NB4 (cell line): ENCODE results near the gene TJAP1.

Experiments used
- DNase-seq: peaks from one replicate; pipeline ENCODE4 v3.0.0; 2010; ENCODE audit warnings: low read depth
- H3K4me3 ChIP-seq: one replicate; pipeline ENCODE4 v1.5.1; 2011; ENCODE audit warnings: mild to moderate bottlenecking, low read depth, low read length, moderate library complexity
- MYC ChIP-seq: IDR thresholded peaks from 2 replicates; pipeline ENCODE4 v1.6.1; 2011; ENCODE audit warnings: low read depth, low read length
- POLR2A ChIP-seq: IDR thresholded peaks from 2 replicates; pipeline ENCODE4 v1.6.1; 2011; ENCODE audit warnings: mild to moderate bottlenecking; ENCODE audit not compliant: insufficient read length; ENCODE audit errors: extremely low read depth
- TF ChIP-seq, protein P1 (sequence below): IDR thresholded peaks from 2 replicates; pipeline ENCODE4 v1.6.1; 2011; ENCODE audit warnings: low read depth, low read length
- TF ChIP-seq, protein P2 (sequence below): IDR thresholded peaks from one replicate; pipeline ENCODE4 v1.5.1; 2012; ENCODE audit warnings: low read depth, low read length

TJAP1 gene

DNA sequence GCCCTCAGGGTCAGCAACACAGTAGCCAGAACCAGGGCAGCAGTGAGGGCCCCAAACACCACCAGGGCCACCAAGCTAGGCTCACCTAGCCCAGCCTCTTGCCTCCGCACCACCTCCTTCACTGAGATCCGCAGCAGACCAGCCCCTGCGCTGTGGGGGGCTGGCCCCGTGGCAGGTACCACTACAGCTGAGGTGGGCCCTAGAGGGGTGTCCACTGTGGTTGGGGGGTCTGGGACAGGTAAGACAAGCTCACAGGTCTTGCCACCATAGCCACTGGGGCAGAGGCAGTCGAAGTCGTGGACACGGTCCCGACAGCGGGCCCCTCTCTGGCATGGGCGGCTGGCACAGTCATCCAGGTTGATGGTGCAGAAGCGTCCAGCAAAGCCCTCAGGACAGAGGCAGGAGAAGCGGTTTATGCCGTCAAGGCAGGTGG, 26.7 kb upstream of the TJAP1 start:
- no peak overlapping the region for H3K4me3 ChIP-seq
- TF ChIP-seq, protein P1, sequence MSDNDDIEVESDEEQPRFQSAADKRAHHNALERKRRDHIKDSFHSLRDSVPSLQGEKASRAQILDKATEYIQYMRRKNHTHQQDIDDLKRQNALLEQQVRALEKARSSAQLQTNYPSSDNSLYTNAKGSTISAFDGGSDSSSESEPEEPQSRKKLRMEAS: no peak
- TF ChIP-seq, protein P2, sequence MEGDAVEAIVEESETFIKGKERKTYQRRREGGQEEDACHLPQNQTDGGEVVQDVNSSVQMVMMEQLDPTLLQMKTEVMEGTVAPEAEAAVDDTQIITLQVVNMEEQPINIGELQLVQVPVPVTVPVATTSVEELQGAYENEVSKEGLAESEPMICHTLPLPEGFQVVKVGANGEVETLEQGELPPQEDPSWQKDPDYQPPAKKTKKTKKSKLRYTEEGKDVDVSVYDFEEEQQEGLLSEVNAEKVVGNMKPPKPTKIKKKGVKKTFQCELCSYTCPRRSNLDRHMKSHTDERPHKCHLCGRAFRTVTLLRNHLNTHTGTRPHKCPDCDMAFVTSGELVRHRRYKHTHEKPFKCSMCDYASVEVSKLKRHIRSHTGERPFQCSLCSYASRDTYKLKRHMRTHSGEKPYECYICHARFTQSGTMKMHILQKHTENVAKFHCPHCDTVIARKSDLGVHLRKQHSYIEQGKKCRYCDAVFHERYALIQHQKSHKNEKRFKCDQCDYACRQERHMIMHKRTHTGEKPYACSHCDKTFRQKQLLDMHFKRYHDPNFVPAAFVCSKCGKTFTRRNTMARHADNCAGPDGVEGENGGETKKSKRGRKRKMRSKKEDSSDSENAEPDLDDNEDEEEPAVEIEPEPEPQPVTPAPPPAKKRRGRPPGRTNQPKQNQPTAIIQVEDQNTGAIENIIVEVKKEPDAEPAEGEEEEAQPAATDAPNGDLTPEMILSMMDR: no peak
- TF ChIP-seq MYC (no peak), POLR2A (no peak)
- no peak for DNase-seq

DNA sequence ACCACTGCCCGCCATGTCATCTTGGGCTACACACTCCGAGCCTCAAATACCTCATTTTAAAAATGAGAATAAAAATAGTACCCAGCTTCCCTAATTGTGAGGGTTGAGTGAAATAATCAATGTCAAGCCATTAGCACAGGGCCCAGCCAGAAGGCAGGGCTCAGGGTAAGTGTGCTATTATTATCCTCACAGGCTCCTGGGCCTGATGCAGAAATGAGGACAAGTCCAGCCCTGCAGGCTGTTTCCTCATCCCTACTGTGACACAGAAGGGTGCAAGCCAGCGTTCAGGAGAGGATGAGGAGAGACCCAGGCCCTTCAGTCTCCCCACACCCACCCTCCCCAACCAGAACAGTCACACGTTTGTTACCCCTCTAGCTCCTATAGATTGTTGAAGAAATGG, 26.0 kb upstream of the TJAP1 start:
- H3K4me3 ChIP-seq: no peak overlapping the region
- TF ChIP-seq, protein P2: no peak
- TF ChIP-seq, protein P1: no peak
- TF ChIP-seq POLR2A: no peak
- no peak for TF ChIP-seq MYC

DNA sequence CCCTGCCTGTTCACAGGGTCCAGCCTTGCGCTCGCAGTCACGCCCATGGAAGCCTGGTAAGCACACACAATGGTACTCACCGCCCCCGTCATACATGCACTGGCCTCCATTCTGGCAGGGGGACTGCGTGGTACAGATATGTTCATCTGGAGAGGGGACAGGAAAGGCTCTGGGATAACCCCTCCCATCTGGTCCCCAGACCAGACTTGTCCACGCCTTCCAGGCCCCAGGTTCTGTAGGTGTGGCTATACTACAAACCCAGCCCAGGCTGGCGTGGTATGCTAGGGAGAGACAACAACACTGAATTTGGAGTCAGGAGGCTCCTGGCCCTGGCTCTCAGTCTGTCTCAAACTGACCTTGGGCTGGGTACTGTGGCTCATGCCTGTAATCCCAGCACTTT, 25.4 kb upstream of the TJAP1 start:
- H3K4me3 ChIP-seq: no peak overlapping the region
- no peak for DNase-seq
- no peak for TF ChIP-seq POLR2A
- no peak for TF ChIP-seq MYC
- TF ChIP-seq, protein P2: no peak
- TF ChIP-seq, protein P1: no peak

More for the DNA sequence above, 26.0 kb upstream of the TJAP1 start:
- no peak for DNase-seq

DNA sequence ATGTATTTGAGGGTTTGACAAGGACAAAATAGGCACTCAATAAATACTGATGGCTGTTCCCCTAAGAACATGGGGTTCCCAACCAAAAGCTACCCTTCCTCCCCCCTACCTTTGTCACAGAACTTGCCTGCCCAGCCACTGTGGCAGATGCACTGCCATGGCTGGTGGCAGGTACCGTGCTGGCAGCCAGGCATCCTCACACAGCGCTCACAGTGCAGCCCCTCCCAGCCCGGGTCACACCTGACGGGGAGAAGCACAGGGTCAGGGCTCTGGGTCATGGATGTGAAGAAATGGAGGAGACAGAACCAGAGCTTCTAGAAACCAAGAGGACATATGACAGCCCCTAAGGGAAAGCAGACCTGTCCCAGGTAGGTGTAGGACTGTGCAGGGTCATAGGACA, 24.5 kb upstream of the TJAP1 start:
- H3K4me3 ChIP-seq: no peak overlapping the region
- TF ChIP-seq POLR2A (no peak), MYC (no peak)
- TF ChIP-seq, protein P1: no peak
- TF ChIP-seq, protein P2: no peak
- DNase-seq: no peak

DNA sequence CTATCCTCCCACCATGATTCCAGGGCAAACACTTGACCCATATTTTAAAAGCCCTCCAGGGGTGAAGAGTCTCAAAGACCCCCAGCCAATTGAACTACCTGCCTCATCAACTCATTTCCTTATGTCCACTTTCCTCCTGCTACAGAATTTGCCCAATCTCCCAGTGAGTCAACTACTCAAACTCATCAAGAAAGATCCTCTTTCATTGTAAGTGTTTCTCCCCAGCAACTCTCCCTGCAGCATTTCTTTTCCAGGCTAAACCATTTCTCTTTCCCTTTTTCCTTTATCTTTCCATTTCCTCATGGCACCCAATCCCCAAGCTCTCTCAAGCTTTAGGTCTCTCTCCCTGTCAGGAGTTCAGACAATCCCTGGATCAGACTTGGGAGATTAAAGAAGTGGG, 23.5 kb upstream of the TJAP1 start:
- no peak overlapping the region for H3K4me3 ChIP-seq
- no peak for DNase-seq
- TF ChIP-seq MYC: no peak
- no peak for TF ChIP-seq POLR2A
- TF ChIP-seq, protein P1: no peak
- TF ChIP-seq, protein P2: no peak

DNA sequence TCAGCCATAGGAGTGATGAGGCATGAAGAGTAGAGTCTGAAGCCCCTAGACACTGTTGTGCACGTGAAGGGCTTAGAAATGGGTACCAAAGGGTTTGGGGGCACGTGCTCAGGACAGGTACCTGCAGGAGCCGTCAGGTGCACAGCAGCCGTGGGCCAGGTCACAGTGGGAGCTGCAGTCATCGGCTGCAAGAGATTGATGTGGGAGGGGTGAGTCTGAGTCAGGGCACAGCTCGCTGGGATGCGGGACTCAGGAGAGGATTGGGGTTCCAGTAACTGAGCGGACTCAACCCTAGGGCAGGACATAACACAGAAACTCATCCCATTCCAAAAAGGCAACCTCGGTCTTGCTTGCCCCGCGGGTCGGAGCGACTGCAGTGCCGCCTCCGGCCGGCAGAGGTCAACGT, 23.1 kb upstream of the TJAP1 start:
- TF ChIP-seq, protein P2: peak; percentile 90
- no peak for TF ChIP-seq POLR2A
- no peak overlapping the region for H3K4me3 ChIP-seq
- no peak for DNase-seq
